NT2/D1 (cell line): ENCODE data around the gene CLMP.

Experiments
- DNase-seq: peaks from one replicate; pipeline ENCODE4 v3.0.0-alpha.2; 2011; ENCODE audit warnings: low read depth, low spot score
- H3K27me3 ChIP-seq: 2 replicates; pipeline ENCODE4 v1.6.0; 2011; ENCODE audit warnings: mild to moderate bottlenecking; ENCODE audit not compliant: insufficient read length, insufficient read depth
- H3K36me3 ChIP-seq: 2 replicates; pipeline ENCODE4 v1.6.1; 2011; ENCODE audit warnings: mild to moderate bottlenecking, low read length, mixed read lengths; ENCODE audit not compliant: insufficient read depth, insufficient read length
- H3K4me1 ChIP-seq: 2 replicates; pipeline ENCODE4 v1.5.1; 2011; ENCODE audit not compliant: insufficient read depth, insufficient read length
- H3K4me3 ChIP-seq: 2 replicates; pipeline ENCODE4 v1.5.1; 2011; ENCODE audit warnings: low read depth; ENCODE audit not compliant: insufficient read length
- H3K9ac ChIP-seq: 2 replicates; pipeline ENCODE4 v1.6.0; 2011; ENCODE audit warnings: low read depth; ENCODE audit not compliant: insufficient read length
- H3K9me3 ChIP-seq: 2 replicates; pipeline ENCODE4 v1.5.1; 2011; ENCODE audit warnings: mild to moderate bottlenecking, low read length; ENCODE audit not compliant: insufficient read depth
- SUZ12 ChIP-seq: IDR thresholded peaks from 2 replicates; pipeline ENCODE4 v1.6.1; 2011; ENCODE audit not compliant: insufficient read length, insufficient read depth; ENCODE audit errors: extremely low read depth
- YY1 ChIP-seq: IDR thresholded peaks from 2 replicates; pipeline ENCODE4 v1.6.1; 2011; ENCODE audit not compliant: insufficient read length, insufficient read depth
- ZNF274 ChIP-seq: IDR thresholded peaks from 2 replicates; pipeline ENCODE4 v1.6.1; 2011; ENCODE audit warnings: mild to moderate bottlenecking, low read depth, low read length

CLMP gene

DNA sequence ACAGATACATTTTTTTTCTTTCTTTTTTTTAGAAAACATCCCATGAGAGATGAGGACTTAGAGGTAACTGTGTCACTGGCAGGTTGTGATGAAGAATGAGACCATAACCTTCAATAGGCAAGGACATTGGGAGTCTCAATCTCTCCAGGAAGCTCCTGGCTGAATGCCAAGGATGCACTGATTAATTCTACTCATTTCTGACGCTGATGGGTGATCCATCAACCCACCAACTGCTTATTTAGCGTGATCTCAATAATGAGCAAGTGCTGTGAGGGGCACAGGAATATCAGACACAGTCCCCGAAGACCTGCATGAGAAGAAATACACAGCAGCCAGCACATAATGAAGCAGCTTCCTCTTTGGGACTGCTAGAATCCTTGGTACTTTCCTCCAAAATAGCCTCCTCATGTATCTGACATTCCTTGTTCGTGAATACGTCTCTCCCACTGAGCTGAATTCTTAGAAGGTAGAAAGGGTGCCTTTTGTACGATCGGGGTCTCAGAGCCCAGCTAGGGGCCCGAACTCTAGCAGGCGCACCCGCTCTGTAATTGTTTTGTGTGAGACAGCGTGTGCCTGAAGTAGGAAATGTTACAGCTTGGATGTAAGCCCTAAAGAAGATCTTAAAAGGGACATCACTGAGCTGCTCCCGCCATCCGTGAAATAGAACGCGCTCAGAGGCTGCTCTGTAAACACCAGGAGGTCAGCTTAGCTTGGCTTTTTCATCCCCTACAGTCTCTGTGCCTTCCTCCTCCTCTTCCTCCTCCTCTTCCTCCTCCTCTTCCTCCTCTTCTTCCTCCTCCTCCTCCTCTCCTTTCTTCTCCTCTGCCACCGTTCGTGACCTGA, 7.2 kb downstream of the CLMP start:
- H3K9me3 ChIP-seq: no peaks in the 10 kb centered on the region
- DNase-seq: no peak
- TF ChIP-seq SUZ12: no peak
- no peak for TF ChIP-seq YY1
- TF ChIP-seq ZNF274: no peak
- H3K9ac ChIP-seq: no peak overlapping the region
- peaks cover 41% of the 10 kb centered on the region for H3K36me3 ChIP-seq
- peaks cover 8% of the 10 kb centered on the region for H3K4me1 ChIP-seq
- H3K27me3 ChIP-seq: no peaks in the 10 kb centered on the region
- H3K4me3 ChIP-seq: no peak overlapping the region

DNA sequence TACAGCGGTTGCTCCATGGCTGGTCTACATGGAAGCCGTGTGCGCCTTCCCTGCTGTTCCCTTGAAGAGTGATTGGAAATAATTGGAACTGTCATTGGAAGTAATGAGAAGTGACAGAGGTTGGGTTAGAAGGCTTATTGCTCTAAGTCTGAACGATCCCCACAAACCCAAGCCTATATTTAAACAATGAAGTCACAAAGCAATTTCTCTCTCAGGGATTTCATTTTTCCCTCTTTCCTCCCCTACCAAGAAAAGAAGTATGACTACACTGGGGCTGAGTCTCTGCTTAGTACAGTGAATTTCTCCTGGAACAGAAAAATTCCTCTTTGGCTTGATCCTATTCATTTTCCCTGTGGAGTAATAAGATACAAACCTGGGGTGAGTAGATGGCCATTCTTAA, 7.8 kb downstream of the CLMP start:
- H3K9me3 ChIP-seq: no peaks in the 10 kb centered on the region
- H3K9ac ChIP-seq: no peak overlapping the region
- no peak for DNase-seq
- peaks cover 39% of the 10 kb centered on the region for H3K36me3 ChIP-seq
- peaks cover 8% of the 10 kb centered on the region for H3K4me1 ChIP-seq
- no peaks in the 10 kb centered on the region for H3K27me3 ChIP-seq
- no peak overlapping the region for H3K4me3 ChIP-seq
- TF ChIP-seq YY1: no peak

DNA sequence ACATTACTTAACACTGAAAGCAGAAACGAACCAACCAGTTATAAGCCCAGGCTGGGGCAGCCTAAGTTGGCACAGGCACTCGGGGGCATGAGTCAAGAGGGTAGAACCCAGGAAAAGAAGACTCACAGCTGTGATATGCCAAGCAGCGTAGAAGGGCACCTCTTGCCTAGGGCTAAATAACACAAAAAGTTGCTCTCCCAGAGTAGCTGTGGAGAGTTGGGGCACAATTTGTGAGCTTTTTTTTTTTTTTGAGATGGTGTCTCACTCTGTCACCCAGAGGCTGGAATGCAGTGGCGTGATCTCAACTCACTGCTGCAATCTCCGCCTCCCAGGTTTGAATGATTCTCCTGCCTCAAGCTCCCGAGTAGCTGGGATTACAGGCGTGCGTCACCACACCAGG, 8.8 kb downstream of the CLMP start:
- no peak for DNase-seq
- H3K36me3 ChIP-seq: peaks cover 29% of the 10 kb centered on the region
- no peaks in the 10 kb centered on the region for H3K27me3 ChIP-seq
- H3K9me3 ChIP-seq: no peaks in the 10 kb centered on the region
- H3K4me1 ChIP-seq: peaks cover 8% of the 10 kb centered on the region
- H3K4me3 ChIP-seq: no peak overlapping the region
- H3K9ac ChIP-seq: no peak overlapping the region
- TF ChIP-seq YY1 (no peak), ZNF274 (no peak), SUZ12 (no peak)

DNA sequence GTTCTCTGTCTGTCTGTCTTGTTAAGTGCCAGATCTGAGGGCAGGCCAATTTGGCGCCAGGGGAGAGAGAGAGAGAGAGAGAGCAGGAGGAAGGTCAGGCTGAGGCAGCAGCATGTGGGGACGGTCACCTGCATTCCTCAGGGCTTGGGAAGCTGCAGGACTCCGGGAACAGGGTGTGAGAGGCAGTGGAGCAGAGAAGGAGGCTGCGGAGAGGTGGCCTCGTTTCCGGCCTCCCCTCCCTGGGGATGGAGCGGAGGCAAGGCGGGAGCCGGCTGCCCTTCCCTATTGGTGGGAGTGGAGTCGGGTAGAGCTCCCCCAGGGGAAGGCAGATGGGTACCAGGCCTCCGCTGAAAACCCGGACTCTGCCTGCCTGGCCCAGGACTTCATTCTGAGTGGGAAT, 9.7 kb downstream of the CLMP start:
- peaks cover 25% of the 10 kb centered on the region for H3K36me3 ChIP-seq
- H3K4me1 ChIP-seq: peaks cover 8% of the 10 kb centered on the region
- no peaks in the 10 kb centered on the region for H3K9me3 ChIP-seq
- no peak for TF ChIP-seq YY1
- TF ChIP-seq ZNF274: no peak
- TF ChIP-seq SUZ12: no peak
- no peak overlapping the region for H3K9ac ChIP-seq
- H3K4me3 ChIP-seq: no peak overlapping the region
- H3K27me3 ChIP-seq: no peaks in the 10 kb centered on the region
- no peak for DNase-seq

DNA sequence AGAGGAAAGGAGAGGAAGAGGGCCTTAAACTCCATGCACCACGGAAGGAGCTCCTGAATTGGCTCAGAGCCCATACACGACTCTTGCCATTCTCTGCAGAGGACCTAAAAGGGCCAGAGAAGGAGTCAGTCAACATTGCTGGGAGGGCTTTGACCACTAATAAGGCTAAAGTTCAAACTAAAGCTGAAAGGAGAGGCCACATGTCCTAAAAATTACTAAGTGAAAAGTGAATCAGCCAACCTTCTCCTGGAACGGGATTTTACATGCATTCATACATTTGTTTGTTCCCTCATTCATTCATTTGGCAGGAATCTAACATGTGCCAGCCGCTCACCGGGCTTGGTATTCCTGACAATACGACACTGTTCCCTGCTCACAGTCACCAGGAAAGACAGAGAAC, 10.5 kb downstream of the CLMP start:
- H3K4me3 ChIP-seq: no peak overlapping the region
- TF ChIP-seq YY1 (no peak), SUZ12 (no peak), ZNF274 (no peak)
- H3K36me3 ChIP-seq: peaks cover 25% of the 10 kb centered on the region
- no peaks in the 10 kb centered on the region for H3K27me3 ChIP-seq
- peaks cover 12% of the 10 kb centered on the region for H3K4me1 ChIP-seq
- no peak for DNase-seq
- no peaks in the 10 kb centered on the region for H3K9me3 ChIP-seq
- no peak overlapping the region for H3K9ac ChIP-seq

DNA sequence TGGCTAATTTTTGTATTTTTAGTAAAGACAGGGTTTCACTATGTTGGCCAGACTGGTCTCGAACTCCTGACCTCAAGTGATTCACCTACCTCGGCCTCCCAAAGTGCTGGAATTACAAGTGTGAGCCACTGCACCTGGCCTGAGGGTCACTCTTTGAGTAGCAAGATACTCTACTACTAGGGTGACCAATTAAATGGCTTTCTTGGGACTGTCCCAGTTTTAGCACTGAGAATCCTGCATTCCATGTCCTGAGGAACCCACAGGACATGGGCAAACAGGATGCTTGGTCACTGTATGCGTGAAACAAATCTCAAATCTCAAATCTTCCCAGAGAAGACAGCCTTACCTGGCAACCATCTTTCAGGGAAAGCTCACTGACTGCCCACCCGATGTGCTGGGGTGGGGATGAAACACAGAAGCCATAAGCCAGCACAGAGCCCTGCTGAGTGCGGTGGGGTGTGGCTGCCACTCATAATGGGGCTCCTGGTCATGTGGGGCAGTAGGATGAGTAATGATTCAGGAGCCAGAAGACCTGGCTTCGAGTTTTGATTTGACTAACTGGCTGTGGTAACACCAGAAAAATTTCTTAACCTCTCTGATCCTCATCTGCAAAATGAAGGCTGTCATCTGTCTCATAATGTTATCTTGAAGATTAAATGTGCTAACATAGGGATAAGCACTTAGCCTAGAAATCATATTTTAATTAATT, 11.5 kb downstream of the CLMP start:
- no peak for TF ChIP-seq SUZ12
- no peak overlapping the region for H3K9ac ChIP-seq
- H3K9me3 ChIP-seq: no peaks in the 10 kb centered on the region
- no peak for DNase-seq
- no peak overlapping the region for H3K4me3 ChIP-seq
- peaks cover 12% of the 10 kb centered on the region for H3K4me1 ChIP-seq
- peaks cover 25% of the 10 kb centered on the region for H3K36me3 ChIP-seq
- no peaks in the 10 kb centered on the region for H3K27me3 ChIP-seq

DNA sequence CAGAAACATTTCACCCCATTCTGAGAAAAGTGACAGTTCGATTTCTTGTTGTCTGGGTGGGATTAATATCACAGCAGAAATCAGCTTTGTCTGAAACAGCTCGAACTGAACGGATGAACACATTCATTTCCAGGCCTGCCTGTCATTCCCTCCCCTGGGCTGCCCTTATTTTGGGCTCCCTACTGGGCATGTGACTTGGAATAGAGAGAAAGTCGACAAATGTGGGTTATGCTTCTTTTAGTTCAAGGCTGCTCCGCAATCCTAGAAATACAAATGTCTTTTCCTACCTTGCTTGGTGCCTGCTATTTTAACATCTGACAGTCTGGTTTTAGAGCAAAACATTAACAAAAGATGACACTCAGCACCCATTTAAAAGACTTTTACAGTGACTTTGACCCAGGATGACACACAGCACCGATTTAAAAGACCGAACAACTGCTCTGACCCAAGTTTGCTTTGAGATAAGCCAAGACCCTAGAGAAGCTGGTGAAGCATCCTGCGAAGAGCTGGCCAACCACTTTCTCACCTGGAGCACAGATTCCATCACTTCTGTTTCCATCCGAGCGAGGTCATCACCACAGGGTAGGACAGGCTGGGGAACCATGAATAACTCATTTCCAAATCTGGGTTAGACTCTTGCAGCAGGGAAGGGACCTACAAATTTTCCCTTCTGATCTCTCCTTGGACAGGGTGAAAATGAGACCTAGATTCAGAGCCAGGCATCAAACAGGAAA, 13.1 kb downstream of the CLMP start:
- no peak overlapping the region for H3K9ac ChIP-seq
- peaks cover 10% of the 10 kb centered on the region for H3K4me1 ChIP-seq
- TF ChIP-seq YY1 (no peak), ZNF274 (no peak), SUZ12 (no peak)
- DNase-seq: no peak
- H3K36me3 ChIP-seq: peaks cover 17% of the 10 kb centered on the region
- H3K4me3 ChIP-seq: no peak overlapping the region
- no peaks in the 10 kb centered on the region for H3K9me3 ChIP-seq
- no peaks in the 10 kb centered on the region for H3K27me3 ChIP-seq
